Neuronal stem cell (in vitro differentiated cells): ENCODE measurements around the gene ATE1. TPM values are rescaled to one million over a fixed set of nuclear protein-coding genes. Genes with fewer than 3 reads are reported as not detected.

Experiments used
- DNase-seq: peaks from one replicate; pipeline ENCODE4 v3.0.0-alpha.2; 2013; ENCODE audit warnings: low spot score
- H2AFZ ChIP-seq: one replicate; pipeline ENCODE4 v1.6.1; 2013; ENCODE audit warnings: mild to moderate bottlenecking, low read length, inconsistent platforms
- H2AK5ac ChIP-seq: 2 replicates; pipeline ENCODE4 v1.6.1; 2013; ENCODE audit warnings: low read depth, mild to moderate bottlenecking, inconsistent platforms, low read length, moderate library complexity, mixed read lengths
- H2BK120ac ChIP-seq: 2 replicates; pipeline ENCODE4 v1.6.1; 2013; ENCODE audit warnings: low read depth, mild to moderate bottlenecking, inconsistent platforms, low read length, moderate library complexity, mixed read lengths
- H2BK12ac ChIP-seq: one replicate; pipeline ENCODE4 v1.6.1; 2013; ENCODE audit warnings: low read length, inconsistent platforms
- H2BK15ac ChIP-seq: 2 replicates; pipeline ENCODE4 v1.6.1; 2013; ENCODE audit warnings: mild to moderate bottlenecking, low read length, inconsistent platforms, mixed read lengths
- H2BK5ac ChIP-seq: one replicate; pipeline ENCODE4 v1.6.1; 2013; ENCODE audit warnings: inconsistent platforms, mild to moderate bottlenecking, low read length, moderate library complexity
- H3K14ac ChIP-seq: one replicate; pipeline ENCODE4 v1.6.1; 2013; ENCODE audit warnings: low read length, inconsistent platforms
- H3K18ac ChIP-seq: 2 replicates; pipeline ENCODE4 v1.6.1; 2013; ENCODE audit warnings: low read length, inconsistent platforms
- H3K23ac ChIP-seq: 2 replicates; pipeline ENCODE4 v1.6.1; 2013; ENCODE audit warnings: low read depth, mild to moderate bottlenecking, mixed read lengths, low read length, inconsistent platforms; ENCODE audit not compliant: poor library complexity
- H3K27ac ChIP-seq: replicated peaks from 3 replicates; pipeline ENCODE4 v1.5.1; 2013; ENCODE audit warnings: low read length, inconsistent platforms
- H3K27me3 ChIP-seq, 3 experiments: 2 replicates each; pipeline ENCODE4 v1.6.1; 2013; ENCODE audit warnings: low read length in 3 of 3, mild to moderate bottlenecking in 2 of 3, inconsistent platforms in 1 of 3, low read depth in 1 of 3, mixed read lengths in 1 of 3, moderate library complexity in 1 of 3; ENCODE audit not compliant: control insufficient read depth in 3 of 3, insufficient read depth in 3 of 3
- H3K36me3 ChIP-seq, 2 donors: replicated peaks in 1 of 2; 2 replicates each; pipeline ENCODE4 v1.6.1; 2013; ENCODE audit warnings: low read length in 2 of 2; ENCODE audit not compliant: control insufficient read depth in 2 of 2, insufficient read depth in 2 of 2
- H3K4ac ChIP-seq: 2 replicates; pipeline ENCODE4 v1.6.1; 2013; ENCODE audit warnings: inconsistent platforms, mild to moderate bottlenecking, low read length, moderate library complexity
- H3K4me1 ChIP-seq, 2 donors: 1 replicate in 1 of 2; 2 replicates in 1 of 2; pipeline ENCODE4 v1.6.1; 2013; ENCODE audit warnings: low read length in 2 of 2, low read depth in 1 of 2; ENCODE audit not compliant: control insufficient read depth in 2 of 2, insufficient read depth in 1 of 2
- H3K4me2 ChIP-seq: one replicate; pipeline ENCODE4 v1.6.1; 2013; ENCODE audit warnings: mild to moderate bottlenecking, low read length, inconsistent platforms; ENCODE audit not compliant: insufficient read depth, poor library complexity, severe bottlenecking
- H3K4me3 ChIP-seq, 2 donors: 2 replicates each; pipeline ENCODE4 v1.5.1; 2013; ENCODE audit warnings: low read length in 2 of 2, mild to moderate bottlenecking in 2 of 2, inconsistent platforms in 1 of 2, moderate library complexity in 1 of 2
- H3K79me1 ChIP-seq: one replicate; pipeline ENCODE4 v1.6.1; 2013; ENCODE audit warnings: low read depth, mild to moderate bottlenecking, inconsistent platforms, low read length, moderate library complexity
- H3K9ac ChIP-seq: one replicate; pipeline ENCODE4 v1.6.1; 2013; ENCODE audit warnings: mild to moderate bottlenecking, low read depth, low read length, inconsistent platforms; ENCODE audit not compliant: poor library complexity
- H3K9me3 ChIP-seq, 2 donors: replicated peaks in 1 of 2; 2 replicates each; pipeline versions ENCODE3 to v1.6.1; 2013; ENCODE audit warnings: low read length in 2 of 2, mild to moderate bottlenecking in 2 of 2, inconsistent platforms in 1 of 2, low read depth in 1 of 2, mixed read lengths in 1 of 2, moderate library complexity in 1 of 2; ENCODE audit not compliant: control insufficient read depth in 2 of 2, insufficient read depth in 1 of 2
- H4K8ac ChIP-seq: one replicate; pipeline ENCODE4 v1.6.1; 2013; ENCODE audit warnings: low read depth, mild to moderate bottlenecking, inconsistent platforms, low read length, moderate library complexity
- H4K91ac ChIP-seq: one replicate; pipeline ENCODE4 v1.6.1; 2013; ENCODE audit warnings: low read length, low read depth, mild to moderate bottlenecking, inconsistent platforms; ENCODE audit not compliant: poor library complexity
- WGBS, 2 donors: extraction: QIAGEN DNeasy Blood & Tissue Kit; methylation state at CpG; one replicate each; pipeline ENCODE4 v1.1.7; 2013; ENCODE audit warnings: missing lambda C conversion rate in 2 of 2, mixed read lengths in 1 of 2; ENCODE audit not compliant: insufficient read length in 2 of 2, insufficient replicate concordance in 1 of 2; ENCODE audit errors: extremely low coverage in 2 of 2; 5-methylcytosine and 5-hydroxymethylcytosine counted together
- small RNA-seq: library from polyadenylated mRNA; stranded (forward); fragments of <200 nt; extraction: miRNeasy Mini kit (QIAGEN cat#:217004); gene quantifications from one replicate; pipeline ENCODE3, GENCODE V24; 2013; ENCODE audit not compliant: insufficient read depth

Gene ATE1

DNA sequence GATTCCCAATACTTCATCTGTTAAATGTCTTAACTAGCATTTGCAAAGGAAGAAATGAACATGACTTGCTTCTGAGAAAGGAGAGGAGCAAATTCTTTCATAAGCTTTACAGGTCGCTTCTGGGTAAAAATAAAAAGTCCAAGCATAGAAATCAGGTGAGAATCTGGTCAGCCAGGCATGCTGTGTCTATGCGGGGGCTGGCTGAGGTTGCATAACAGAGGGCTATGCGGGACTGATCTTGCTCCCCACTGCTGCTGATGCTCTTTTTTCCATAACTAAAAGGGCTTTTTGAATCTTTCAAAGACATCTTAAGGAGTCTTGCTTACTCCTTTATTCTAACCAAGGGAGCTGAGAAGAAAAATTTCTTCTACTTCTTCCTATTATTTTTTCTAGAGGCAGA is 236.9 kb downstream of the ATE1 start:
- WGBS, 2 donors: no CpG with 5 or more reads among the region's 3 CpGs
- Histone ChIP-seq H2AK5ac (no peak overlapping the region), H3K9ac (no peak overlapping the region), H3K4ac (no peak overlapping the region), H3K4me3 (no peak overlapping the region), H3K27me3 (peaks cover 0 to 20% (median 0%) of the 10 kb centered on the region in 3 experiments), H2BK5ac (no peak overlapping the region), H3K4me1 (peaks cover 3 to 15% of the 10 kb centered on the region in 2 donors), H3K27ac (no peak overlapping the region), H4K91ac (no peak overlapping the region), H3K23ac (no peak overlapping the region), H3K79me1 (no peaks in the 10 kb centered on the region), H3K4me2 (no peak overlapping the region), H3K9me3 (no peaks in the 10 kb centered on the region), H3K18ac (no peak overlapping the region), H2BK120ac (no peak overlapping the region), H2AFZ (no peak overlapping the region), H3K36me3 (no peaks in the 10 kb centered on the region), H3K14ac (no peak overlapping the region), H2BK12ac (no peak overlapping the region), H4K8ac (no peak overlapping the region), H2BK15ac (no peak overlapping the region)
- no peak for DNase-seq

Small RNA genes lying within 50 kb of the gene (small RNA-seq; reads per million reads assigned to genes)
- gene RF00019 (not detected), gene RF02219 (not detected)
